Head of caudate nucleus (tissue), 42 donors: Measurements from ENCODE around the gene CFD.
"Not testable (repeated sequence)": the region's sequence is repeated elsewhere in the genome, so short reads cannot be mapped to it uniquely, and the experiment has no call there.

Experiments
- DNase-seq, 42 donors: peaks; one replicate each; pipeline versions ENCODE4 v3.0.0 to v3.0.0-alpha.2; 2020 to 2021; ENCODE audit warnings: mixed read lengths in 7 of 42
- intact Hi-C: fragments of 100-400 bp; cut with DNase I; formaldehyde crosslinking; loops from one replicate; pipeline ENCODE4 v1.15.0; 2022

The CFD gene

DNA sequence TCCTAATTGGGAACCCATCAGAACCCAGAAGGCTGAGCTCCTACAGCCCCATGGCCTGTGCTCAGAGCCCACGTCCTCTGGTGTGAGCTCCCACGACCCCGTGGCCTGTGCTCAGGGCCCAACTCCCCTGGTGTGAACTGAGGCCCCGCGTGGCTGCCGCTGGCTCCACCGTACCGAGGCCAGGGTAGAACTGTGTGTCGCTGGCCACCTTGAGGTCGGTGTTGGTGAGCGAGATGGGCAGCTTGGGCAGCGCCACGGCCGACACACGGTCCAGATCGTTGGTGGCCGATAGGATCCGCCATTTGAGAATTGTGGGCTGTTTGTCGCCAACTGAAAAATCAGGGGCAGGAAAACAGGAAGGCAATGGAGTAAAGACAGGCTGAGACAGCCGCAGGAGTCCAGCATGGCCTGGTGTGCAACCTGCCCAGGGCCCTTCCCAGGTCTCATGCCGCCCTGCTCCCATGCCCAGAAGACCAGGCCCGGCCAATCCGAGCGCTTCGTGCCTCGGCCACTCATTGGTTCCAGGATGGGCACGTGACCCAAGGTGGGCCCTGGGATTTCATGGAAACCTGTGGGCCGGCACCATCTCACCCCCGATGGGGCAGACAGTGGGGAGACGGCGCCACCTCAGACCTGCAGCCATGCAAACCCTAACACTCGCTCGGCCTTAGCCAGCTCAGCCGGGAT lies 22.1 kb downstream of the CFD start:
- no peak for DNase-seq

DNA sequence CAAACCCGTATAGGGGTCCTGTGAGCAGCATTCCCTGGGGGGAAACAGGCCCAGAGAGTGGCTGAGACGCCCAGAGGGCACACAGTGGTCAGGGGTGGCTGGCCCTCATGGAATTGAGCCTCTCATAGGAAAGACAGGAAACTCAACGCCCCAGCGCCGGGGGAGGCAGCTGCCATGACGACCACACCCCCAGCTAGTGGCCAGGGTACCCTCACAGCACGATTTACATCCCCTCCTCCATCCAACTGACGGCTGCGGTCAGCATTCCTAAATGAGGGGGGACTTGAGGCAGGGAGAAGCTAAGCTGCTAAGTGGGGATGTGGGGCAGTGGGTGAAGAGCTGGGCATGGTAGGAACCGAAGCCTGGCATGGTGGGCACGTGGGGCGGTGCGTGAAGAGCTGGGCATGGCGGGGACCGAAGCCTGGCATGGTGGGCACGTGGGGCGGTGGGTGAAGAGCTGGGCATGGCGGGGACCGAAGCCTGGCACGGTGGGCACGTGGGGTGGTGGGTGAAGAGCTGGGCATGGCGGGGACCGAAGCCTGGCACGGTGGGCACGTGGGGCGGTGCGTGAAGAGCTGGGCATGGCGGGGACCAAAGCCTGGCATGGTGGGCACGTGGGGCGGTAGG lies 23.5 kb downstream of the CFD start:
- intact Hi-C loops = no loop called here
- no peak for DNase-seq

More for the DNA sequence above, 22.1 kb downstream of the CFD start:
- intact Hi-C loops = no loop called here

DNA sequence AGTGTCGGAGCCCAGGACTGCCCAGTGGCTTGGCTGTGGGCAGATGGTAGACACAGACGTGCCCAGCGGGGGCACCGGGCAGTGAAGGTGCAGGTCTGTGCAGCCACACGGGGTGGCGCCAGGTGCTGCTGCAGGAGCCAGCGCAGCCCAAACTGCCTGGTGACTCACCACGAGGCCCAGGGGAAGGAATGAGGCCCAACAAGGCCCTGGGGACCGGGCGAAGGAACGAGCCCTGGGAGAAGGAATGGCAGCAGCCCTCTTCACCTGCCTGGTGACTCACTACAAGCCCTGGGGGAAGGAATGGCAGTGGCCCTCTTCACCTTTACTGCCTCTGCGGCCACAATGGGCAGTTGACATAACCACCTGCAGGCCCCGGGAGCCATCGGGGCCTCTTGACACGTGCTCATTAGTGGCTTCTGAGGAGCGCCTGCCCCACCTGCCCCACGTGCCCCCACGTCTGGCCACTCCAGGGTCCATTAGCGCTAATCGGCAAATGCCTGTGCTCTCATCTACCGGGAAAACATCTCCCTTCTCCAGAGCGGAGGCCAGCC lies 24.3 kb downstream of the CFD start:
- intact Hi-C loops = no loop called here
- DNase-seq = no peak

DNA sequence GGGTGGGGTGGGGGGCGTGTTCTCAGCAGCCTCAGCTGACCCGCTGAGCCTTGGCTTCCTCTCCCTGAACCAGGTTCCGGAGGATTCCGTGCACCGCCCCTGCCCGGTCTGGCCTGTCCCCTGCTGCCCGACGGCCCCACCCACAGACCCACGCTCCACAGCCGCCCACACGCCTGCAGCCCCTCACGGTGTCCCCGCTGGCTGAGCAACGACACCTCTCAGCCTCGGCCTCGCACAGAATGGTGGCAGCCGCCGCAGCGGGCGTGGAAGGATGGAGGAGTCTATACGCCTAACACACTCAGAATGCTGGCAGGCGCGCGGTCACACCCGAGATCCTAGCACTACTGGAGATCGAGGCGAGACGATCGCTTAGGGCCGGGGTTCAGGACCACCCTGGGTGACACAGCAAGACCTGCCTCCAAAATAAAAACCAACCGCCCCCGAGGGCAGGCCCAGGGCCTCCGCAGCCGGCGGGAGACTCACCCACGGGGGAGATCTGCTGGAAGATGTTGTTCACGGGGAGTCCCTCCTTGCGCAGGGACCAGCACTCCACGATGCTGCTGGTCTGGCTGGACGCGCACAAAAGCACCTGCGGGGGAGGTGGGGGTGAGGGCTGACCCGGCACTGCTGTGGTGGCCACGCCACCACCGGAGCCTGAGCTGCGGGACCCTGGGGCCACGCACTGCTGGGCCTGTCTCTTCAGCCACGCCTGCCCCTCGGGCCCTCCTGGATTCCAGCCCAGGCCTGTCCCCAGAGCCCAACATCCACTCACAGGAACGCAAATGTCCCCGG lies 25.2 kb downstream of the CFD start:
- DNase-seq = no peak
- intact Hi-C loops = no loop called here

DNA sequence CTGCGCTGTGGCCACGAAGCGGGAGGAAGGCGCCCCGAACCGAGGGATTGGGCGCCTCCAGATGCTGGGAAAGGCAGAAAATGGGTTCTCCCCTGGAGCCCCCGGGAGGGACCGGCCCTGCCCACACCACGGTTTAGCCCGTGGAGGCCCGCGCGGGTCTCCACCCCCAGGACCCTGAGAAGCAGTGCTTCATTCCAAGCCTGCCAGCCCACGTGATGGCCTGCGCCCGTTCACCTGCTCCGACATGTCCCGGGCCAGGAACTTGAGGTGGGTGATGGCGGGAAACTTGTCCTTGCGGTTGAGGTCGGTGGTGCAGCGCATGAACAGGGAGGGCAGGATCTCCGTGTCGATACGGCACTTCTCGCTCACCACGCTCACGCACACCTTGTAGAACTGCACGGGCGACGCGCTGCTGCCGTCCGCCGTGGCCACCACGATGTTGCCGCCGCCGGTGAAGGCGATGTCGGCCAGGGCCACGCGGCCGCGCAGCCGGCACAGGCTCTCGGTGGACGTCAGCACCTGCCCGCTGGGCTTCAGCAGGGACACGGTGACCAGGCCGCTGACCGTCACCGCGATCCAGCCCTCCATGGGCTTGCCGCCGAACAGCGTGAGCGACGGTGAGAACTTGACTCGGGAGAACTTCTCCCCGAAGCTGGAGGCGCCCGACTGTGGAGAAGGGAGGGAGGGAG lies 26.2 kb downstream of the CFD start:
- intact Hi-C loops = no loop called here

DNA sequence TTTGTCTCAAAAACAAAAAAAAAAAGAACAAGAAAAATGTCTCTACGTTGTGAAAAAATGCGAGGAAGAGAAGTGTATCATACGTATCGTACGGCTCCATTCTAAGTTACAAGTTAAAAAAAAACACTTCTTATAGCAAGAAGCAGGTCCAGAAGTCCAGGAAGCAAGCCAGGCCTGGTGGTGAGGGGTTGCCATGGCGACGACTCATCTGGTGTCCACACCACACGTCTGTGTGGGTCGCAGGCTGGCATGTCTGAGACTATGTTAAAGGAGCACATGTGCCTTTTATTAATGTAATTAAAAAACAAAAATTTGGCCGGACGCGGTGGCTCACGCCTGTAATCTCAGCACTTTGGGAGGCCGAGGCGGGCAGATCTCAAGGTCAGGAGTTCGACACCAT lies 27.6 kb downstream of the CFD start:
- DNase-seq = no peak
- intact Hi-C loops = no loop called here

More for the DNA sequence above, 26.2 kb downstream of the CFD start:
- DNase-seq = no peak

DNA sequence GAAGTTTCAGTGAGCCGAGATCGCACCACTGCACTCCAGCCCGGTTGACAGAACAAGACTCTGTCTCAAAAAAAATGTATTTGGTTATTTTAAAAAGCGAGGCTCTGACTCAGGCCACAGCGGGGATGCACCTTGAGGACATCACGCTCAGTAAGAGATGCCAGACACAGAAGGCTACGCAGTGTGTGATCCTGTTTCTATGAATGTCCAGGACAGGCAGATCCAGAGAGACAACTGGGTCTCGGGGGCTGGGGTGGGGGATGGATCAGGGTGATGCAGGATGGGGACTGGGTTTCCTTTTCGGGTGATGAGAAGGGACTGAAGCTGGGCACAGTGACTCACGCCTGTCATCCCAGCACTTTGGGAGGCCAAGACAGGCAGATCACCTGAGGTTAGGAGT lies 28.1 kb downstream of the CFD start:
- intact Hi-C loops = no loop called here
- DNase-seq = no peak

DNA sequence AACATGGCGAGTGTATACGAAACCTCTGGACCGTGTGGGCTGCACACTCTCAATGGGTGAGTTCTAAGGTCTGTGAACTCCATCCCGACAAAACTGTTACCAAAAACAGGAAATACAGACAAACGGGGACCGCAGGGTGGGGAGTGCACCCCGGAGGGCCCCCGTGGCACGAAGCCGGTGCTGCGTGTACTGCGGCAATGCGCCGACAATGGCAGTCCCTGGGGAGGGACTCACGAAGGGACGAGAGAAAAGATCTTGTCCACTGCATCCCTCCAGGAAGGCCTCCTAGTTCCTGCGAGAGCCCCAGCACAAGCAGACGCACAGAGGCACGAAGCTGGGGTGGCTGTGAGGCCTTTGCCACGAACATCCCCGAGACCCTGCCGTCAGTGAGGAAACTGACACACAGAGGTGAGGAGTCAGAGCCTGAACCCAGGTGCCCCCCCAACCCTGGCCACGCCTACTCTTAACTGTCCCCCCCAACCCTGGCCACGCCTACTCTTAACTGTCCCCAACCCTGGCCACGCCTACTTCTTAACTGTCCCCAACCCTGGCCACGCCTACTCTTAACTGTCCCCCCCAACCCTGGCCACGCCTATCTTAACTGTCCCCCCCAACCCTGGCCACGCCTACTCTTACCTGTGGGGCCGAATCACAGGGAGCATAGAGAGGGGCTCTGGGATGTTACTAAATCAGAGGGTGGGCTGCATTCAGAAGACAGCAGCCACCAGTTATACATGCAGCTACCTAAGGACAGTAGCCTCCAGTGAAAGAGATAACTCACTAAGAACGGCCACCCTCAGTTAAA lies 29.3 kb downstream of the CFD start:
- intact Hi-C loops = no loop called here

DNA sequence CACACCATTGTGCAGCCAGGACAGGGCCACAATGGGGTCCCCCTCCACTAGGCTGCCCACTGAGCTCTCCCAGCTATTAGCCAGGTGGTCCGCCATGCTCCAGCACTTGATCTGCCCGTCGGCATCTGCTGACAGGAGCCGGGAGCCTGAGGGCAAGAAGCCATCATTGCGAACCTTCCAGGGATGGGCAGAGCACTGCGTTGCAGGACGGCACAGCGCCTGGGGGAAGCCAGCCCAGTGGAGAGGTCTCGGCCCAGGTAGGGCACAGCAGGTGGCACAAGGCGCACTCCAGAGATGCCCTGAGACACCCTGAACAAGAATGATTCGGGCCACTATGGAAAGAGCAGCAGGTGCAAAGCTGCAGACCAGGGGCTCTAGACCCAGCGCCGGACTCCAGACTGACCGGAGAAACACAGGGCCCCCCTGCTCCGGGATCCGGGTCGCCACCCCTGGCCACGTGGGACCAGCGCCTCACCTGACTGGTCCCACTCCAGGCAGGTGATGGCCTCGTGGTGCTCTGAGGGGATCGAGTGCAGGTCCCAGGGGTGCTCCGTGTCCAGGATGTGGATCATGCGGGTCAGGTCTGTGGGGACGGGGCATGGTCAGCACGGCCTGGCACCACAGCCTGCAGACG lies 30.3 kb downstream of the CFD start:
- intact Hi-C loops = loop anchor here (5.0 kb wide), 1 partner anchor 92 kb away; the partner anchor contains the start of gene PTBP1
- no peak for DNase-seq

More for the DNA sequence above, 29.3 kb downstream of the CFD start:
- no peak for DNase-seq

DNA sequence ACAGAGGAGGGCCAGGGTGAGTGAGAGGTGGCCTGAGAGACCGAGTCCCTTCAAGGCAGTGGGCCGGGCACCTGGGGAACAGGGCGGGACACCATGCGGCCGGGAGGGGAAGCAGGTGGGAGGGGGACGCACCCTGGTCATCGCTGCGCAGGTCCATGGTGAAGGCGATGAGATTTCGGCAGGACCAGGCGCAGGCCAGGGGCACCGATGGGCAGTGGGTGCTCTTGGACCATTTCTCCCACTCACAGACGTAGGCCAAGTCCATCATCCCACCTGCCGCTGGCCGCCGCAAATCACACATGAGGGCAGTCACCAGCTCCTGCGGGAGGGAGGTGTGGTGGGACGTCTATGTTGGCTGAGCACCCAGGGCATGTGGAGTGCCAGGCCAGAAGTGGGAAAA lies 31.4 kb downstream of the CFD start:
- intact Hi-C loops = loop anchor here (5.0 kb wide), 1 partner anchor 94 kb away; the partner anchor contains the start of gene PTBP1
- DNase-seq = no peak

DNA sequence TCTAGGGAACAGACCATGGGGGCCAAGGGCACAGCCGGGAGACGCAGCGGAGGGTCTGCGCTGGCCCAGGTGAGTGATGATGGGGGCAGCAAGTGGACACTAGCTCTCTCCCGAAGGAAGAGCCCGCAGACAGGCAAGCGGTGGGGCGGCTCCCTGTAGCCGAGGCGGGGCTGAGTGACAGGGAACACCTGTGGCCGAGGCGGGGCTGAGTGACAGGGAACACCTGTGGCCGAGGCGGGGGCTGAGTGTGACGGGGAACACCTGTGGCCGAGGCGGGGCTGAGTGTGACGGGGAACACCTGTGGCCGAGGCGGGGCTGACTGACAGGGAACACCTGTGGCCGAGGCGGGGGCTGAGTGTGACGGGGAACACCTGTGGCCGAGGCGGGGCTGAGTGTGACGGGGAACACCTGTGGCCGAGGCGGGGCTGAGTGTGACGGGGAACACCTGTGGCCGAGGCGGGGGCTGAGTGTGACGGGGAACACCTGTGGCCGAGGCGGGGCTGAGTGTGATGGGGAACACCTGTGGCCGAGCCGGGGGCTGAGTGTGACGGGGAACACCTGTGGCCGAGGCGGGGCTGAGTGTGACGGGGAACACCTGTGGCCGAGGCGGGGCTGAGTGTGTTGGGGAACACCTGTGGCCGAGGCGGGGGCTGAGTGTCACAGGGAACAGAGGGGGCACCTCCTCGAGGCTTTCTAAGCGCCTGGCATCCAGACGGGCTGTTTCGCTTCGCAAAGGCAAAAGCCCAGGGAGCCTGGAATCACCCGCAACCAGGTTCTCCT lies 32.1 kb downstream of the CFD start:
- not testable (repeated sequence) for DNase-seq
- intact Hi-C loops = loop anchor here (5.0 kb wide), 1 partner anchor 94 kb away; the partner anchor contains the start of gene PTBP1

DNA sequence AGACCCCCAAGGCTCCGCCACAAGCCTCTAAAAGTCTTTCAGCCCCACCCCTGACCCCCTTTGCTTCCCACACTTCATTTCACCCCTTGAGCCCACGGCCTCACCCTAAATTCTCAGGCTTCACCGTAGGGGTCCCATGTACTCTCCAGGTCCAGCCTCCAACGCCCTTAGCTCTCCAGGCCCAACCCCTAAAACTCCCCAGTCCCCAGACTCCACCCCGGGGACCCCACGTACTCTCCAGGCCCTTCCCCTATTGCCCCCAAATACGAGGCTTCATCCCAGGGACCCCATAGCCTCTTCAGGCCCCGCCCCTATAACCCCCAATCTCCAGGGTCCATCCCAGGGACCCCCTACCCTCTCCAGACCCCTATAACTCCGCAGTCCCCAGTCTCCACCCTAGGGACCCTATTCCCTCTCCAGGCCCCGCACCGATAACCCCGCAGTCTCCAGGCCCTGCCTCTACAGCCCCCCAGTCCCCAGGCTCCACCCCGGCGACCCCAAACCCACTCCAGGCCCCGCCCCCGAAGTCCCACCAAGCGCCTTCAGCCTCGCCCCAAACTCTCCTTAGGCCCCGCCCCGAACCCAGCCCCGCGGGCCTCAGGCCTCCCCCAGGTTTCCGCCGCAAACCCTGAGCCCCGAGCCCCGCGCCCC lies 32.9 kb downstream of the CFD start:
- DNase-seq = no peak
- intact Hi-C loops = loop anchor here (5.0 kb wide), 1 partner anchor 95 kb away; the partner anchor contains the start of gene PTBP1

DNA sequence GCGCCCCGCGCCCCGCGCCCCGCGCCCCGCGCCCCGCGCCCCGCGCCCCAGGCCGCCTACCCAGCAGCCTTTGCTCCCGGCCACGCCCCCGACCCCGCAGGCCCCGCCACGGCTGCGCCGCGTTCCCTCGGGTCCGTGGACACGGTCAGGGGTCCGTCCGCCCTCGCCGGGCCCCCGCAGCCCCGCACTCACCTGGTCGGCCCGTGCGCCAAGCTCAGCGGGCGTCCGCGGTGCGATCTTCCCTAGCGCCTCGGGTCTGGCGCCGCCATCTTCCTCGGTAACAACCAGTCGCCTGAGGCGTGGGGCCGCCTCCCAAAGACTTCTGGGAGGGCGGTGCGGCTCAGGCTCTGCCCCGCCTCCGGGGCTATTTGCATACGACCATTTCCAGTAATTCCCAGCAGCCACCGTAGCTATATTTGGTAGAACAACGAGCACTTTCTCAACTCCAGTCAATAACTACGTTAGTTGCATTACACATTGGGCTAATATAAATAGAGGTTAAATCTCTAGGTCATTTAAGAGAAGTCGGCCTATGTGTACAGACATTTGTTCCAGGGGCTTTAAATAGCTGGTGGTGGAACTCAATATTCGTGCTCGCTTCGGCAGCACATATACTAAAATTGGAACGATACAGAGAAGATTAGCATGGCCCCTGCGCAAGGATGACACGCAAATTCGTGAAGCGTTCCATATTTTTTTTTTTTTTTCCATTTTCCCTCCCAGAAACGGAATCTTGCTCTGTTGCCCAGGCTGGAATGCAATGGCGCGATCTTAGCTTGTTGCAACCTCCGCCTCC lies 33.6 kb downstream of the CFD start, which contains the start of the genes MED16 and RNU6-9:
TSS of gene MED16 (minus strand) at position 294 of the 796 bp plus-strand sequence. CDS start 2,056 bp downstream, outside the sequence.
TSS of gene RNU6-9 (plus strand) at position 591 of the 796 bp plus-strand sequence.
- intact Hi-C loops = loop anchor here (5.0 kb wide), 1 partner anchor 96 kb away; the partner anchor contains the start of gene PTBP1

DNA sequence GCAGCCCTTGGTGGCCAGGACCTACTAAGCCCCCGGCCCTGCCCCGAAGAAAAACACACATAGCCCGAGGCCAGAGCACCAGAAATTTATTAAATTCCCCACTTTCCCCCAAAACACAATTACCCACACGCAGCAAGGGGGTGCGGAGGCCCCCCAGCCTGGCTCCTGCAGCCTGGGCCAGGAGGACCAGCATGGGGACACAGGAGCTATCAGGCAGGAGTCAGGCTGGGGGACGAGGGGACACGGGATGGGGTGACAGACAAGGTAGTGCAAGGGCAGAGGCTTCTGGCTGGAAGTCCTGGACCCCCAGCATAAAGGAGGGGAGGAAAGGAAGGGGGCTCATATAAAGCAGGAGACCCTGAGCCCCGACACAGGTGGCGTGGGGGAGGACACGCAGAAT lies 37.0 kb downstream of the CFD start:
- DNase-seq = no peak
- intact Hi-C loops = no loop called here

More for the DNA sequence above, 33.6 kb downstream of the CFD start, which contains the start of the genes MED16 and RNU6-9:
- peak; percentile 84 to 97 (median 93) for DNase-seq

DNA sequence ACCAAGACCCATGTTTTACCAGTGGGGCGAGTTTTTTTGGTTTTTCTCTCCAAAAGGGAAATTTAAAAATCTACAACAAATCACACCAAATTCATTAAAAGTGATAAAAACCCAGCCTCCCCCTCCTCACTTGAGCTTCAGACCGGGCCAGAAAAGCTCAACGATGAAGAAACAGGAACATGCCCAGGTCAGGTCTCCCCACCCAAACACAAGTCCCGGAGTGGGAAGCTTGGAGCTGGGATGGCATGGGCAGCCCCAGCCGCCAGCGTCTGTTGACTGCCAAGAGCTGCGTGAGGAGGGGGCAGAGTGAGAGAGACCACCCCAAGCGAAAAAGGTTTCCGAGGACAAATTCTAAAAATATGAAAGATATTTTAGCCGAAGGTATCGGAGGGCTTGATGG lies 37.5 kb downstream of the CFD start:
- intact Hi-C loops = no loop called here
- DNase-seq = no peak
